ENCODE measurements around the gene RAB5IF.

- TF ChIP-seq EZH2phosphoT487 (IDR thresholded peaks at IDR 0.05; ENCODE audit: insufficient read depth, low read depth): no peak
- no peak for TF ChIP-seq EZH2 (IDR thresholded peaks at IDR 0.05; ENCODE audit: insufficient read depth, poor library complexity, severe bottlenecking)
Measured at GRCh38 chr20:36641506-36641843, 35.9 kb downstream of the RAB5IF start.
